Heart left ventricle (tissue), 16 donors: ENCODE data around the gene TSPAN32. TPM values are rescaled to one million over a fixed set of nuclear protein-coding genes. Genes with fewer than 3 reads are reported as not detected.

ENCODE experiments used
- ATAC-seq, 4 donors: fragments of 200-7000 bp; cut with Tn5 transposase; one replicate each; pipeline ENCODE4 v1.9.1; 2020 to 2022; ENCODE audit warnings: moderate library complexity in 4 of 4, mild to moderate bottlenecking in 3 of 4, moderate number of reproducible peaks in 1 of 4
- DNase-seq, 5 donors: peaks; one replicate each; pipeline ENCODE4 v3.0.0-alpha.2; 2020
- H3K27ac ChIP-seq, 12 donors: fragments of 200-600 bp; sonication (generic) in 4 of 12; one replicate each; pipeline versions ENCODE4 v1.5.0 to v1.8.0; 2016 to 2022; ENCODE audit warnings: mild to moderate bottlenecking in 2 of 12
- H3K27me3 ChIP-seq, 9 donors: fragments of 200-600 bp; sonication (generic) in 2 of 9; one replicate each; pipeline versions ENCODE4 v1.5.1 to v1.8.0; 2016 to 2022; ENCODE audit warnings: mild to moderate bottlenecking in 3 of 9
- H3K36me3 ChIP-seq, 9 donors: fragments of 200-600 bp; sonication (generic) in 2 of 9; one replicate each; pipeline versions ENCODE4 v1.5.0 to v1.8.0; 2018 to 2022; ENCODE audit warnings: mild to moderate bottlenecking in 2 of 9
- H3K4me1 ChIP-seq, 12 donors: fragments of 200-600 bp; sonication (generic) in 4 of 12; one replicate each; pipeline versions ENCODE4 v1.5.0 to v1.8.0; 2016 to 2022; ENCODE audit warnings: mild to moderate bottlenecking in 3 of 12
- H3K4me3 ChIP-seq, 12 donors: fragments of 200-600 bp; sonication (generic) in 4 of 12; one replicate each; pipeline versions ENCODE4 v1.5.0 to v1.8.0; 2017 to 2022; ENCODE audit warnings: mild to moderate bottlenecking in 9 of 12, moderate library complexity in 4 of 12
- H3K9me3 ChIP-seq, 12 donors: fragments of 200-600 bp; sonication (generic) in 4 of 12; one replicate each; pipeline versions ENCODE4 v1.5.0 to v1.8.0; 2016 to 2022; ENCODE audit warnings: mild to moderate bottlenecking in 1 of 12
- POLR2A ChIP-seq, 2 donors: fragments of 450-650 bp; IDR thresholded peaks; one replicate each; pipeline ENCODE4 v1.6.1; 2017; ENCODE audit warnings: antibody characterized with exemption in 2 of 2, mild to moderate bottlenecking in 2 of 2, moderate library complexity in 2 of 2
- WGBS, 4 donors: extraction: QIAGEN DNeasy Blood & Tissue Kit in 2 of 4; methylation state at CpG; one replicate each; pipeline versions ENCODE4 v1.1.5 to v1.1.7; 2013 to 2018; 5-methylcytosine and 5-hydroxymethylcytosine counted together
- intact Hi-C, 10 donors: fragments of 100-400 bp; cut with DNase I; formaldehyde crosslinking; loops; one replicate each; pipeline versions ENCODE4 v1.11.1 to v1.14.2; 2022
- polyA plus RNA-seq, 2 donors: library from polyadenylated mRNA; stranded (reverse); fragments of 200-250 nt; gene quantifications; one replicate each; pipeline ENCODE4 v1.2.3, GENCODE V29; 2013
- total RNA-seq, 9 donors: library from RNA; depleted of rRNA in 2 of 9; stranded (reverse); fragments of >200 nt in 2 of 9; fragmentation: NEBNext Ultra II Directional in 3 of 9; extraction: Animal tissue kit (Norgen Biotek cat#: 25700) in 3 of 9; gene quantifications; one replicate each; pipeline versions ENCODE4 v1.1.0 to v1.2.4, GENCODE V29; 2016 to 2023
- TF ChIP-seq, protein P1 (sequence below), 12 donors: fragments of 200-600 bp; sonication (generic) in 4 of 12; IDR thresholded peaks; one replicate each; pipeline versions ENCODE4 v1.5.0 to v1.8.0; 2018 to 2022; ENCODE audit warnings: antibody characterized with exemption in 12 of 12, mild to moderate bottlenecking in 5 of 12
- donor health status: ischemic (EF 13 %, LVEDD 7.1; RV severe dilation, severe dysfunction).
- donor health status: healthy with polysubstance abuse.
- donor health status: DM: no; HTN: yes; CAD: no.
- donor health status: DM: no; HTN: no; CAD: no.
- donor health status: ischemic (EF 25% LVEDD 6.9; RV normal size, moderate dysfunction).
- donor health status: ischemic (EF 25% LVEDD 5.7; RV mildly dilated, moderate dysfunction).
- donor health status: healthy.
- donor health status: DM: yes; HTN: yes; CAD: no.
- donor health status: ischemic (EF 35%, LVEDD 5.7; RV mildly dilated, moderate dysfunction).
- donor health status: nonischemic (EF 11% LVEDD 7.7; RV severe dilation, severe dysfunction).
- donor health status: DM: yes; HTN: yes; CAD: no.
- donor health status: PGD.
- donor health status: ischemic (EF 29% LVEDD 5.4; RV normal size, mild dysfunction).
- donor health status: nonischemic (EF 23%, LVEDD 6.1; RV moderate dilation, normal function).

TSPAN32 gene
- total and polyA plus RNA-seq, 11 donors, result 3.5 to 29.5 (median 18.0) TPM

DNA sequence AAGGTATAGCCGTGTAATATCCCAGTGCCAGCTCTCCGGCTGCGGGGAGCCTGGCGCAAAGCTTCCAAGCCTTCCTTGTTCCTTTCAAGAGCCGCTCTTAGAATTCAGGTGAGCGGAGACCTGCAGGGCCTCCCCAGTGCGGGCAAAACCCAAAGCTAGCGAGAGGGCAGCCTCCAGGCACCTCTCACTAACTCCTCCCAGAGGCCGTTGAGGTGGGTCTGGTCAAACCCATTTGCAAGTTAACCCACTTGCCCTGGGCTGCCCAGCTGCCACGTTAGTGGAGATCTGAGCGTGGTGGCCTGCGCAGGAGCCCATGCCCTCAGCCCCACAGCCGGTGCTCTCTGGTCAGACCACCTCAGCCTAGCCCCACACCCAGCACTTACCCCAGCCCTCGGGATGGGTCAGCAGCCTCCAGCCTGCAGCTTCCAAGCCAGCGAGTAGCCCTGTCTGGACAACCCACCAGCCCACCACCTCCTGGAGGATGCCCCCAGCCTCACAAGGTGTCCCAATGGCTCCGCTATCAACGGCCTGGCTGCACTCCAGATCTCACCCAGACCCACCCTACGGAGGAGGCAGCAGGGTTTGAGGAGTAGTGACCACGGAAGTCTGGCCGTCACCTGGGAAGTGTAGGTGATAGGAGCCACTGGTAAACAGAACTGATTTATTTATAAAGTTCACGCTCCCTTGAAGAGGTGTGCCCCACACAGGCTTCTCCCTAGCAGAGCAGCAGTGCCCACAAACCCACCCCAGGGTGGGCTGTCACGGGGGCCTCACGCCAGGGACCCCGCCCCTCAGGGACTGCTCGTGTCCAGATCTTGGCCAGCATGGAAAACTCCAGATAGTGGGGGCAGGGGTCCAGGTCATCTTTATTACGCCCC lies 33.7 kb upstream of the TSPAN32 start:
- intact Hi-C loops, result no loop called here
- no peaks in the 10 kb centered on the region for H3K9me3 ChIP-seq
- H3K4me1 ChIP-seq, result peaks cover 0 to 51% (median 12%) of the 10 kb centered on the region in 12 donors
- no peaks in the 10 kb centered on the region for H3K36me3 ChIP-seq
- ATAC-seq (no peak), DNase-seq (no peak)
- H3K27me3 ChIP-seq, result peaks cover 34 to 53% (median 44%) of the 10 kb centered on the region in 9 donors
- TF ChIP-seq, protein P1, sequence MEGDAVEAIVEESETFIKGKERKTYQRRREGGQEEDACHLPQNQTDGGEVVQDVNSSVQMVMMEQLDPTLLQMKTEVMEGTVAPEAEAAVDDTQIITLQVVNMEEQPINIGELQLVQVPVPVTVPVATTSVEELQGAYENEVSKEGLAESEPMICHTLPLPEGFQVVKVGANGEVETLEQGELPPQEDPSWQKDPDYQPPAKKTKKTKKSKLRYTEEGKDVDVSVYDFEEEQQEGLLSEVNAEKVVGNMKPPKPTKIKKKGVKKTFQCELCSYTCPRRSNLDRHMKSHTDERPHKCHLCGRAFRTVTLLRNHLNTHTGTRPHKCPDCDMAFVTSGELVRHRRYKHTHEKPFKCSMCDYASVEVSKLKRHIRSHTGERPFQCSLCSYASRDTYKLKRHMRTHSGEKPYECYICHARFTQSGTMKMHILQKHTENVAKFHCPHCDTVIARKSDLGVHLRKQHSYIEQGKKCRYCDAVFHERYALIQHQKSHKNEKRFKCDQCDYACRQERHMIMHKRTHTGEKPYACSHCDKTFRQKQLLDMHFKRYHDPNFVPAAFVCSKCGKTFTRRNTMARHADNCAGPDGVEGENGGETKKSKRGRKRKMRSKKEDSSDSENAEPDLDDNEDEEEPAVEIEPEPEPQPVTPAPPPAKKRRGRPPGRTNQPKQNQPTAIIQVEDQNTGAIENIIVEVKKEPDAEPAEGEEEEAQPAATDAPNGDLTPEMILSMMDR (IDR thresholded peaks at IDR 0.05), result no peak
- TF ChIP-seq POLR2A (IDR thresholded peaks at IDR 0.05), result no peak
- peak overlapping the region in 4 of 12 donors; percentile 16 to 59 (median 34) for H3K4me3 ChIP-seq
- peak overlapping the region in 1 of 12 donors; percentile 89 for H3K27ac ChIP-seq
- 62 to 80% (median 70%) methylated on average over 10 to 26 of the region's 26 CpGs for WGBS, 4 donors

GRCh38 chr11:2268729-2269600 lies 32.8 kb upstream of the TSPAN32 start:
- no peaks in the 10 kb centered on the region for H3K9me3 ChIP-seq
- peaks cover 34 to 55% (median 44%) of the 10 kb centered on the region in 9 donors for H3K27me3 ChIP-seq
- TF ChIP-seq, protein P1 (IDR thresholded peaks at IDR 0.05), result no peak
- no peak for TF ChIP-seq POLR2A (IDR thresholded peaks at IDR 0.05)
- WGBS, 4 donors, result 1 to 2% (median 1%) methylated on average over 29 to 89 of the region's 89 CpGs
- peak overlapping the region in 2 of 12 donors; percentile 22 to 89 for H3K27ac ChIP-seq
- intact Hi-C loops, result no loop called here
- H3K4me3 ChIP-seq, result peak overlapping the region; percentile 16 to 59 (median 43)
- H3K4me1 ChIP-seq, result peaks cover 0 to 51% (median 12%) of the 10 kb centered on the region in 12 donors
- no peaks in the 10 kb centered on the region for H3K36me3 ChIP-seq
- ATAC-seq (peak in 2 of 4 donors; percentile 41 to 49), DNase-seq (peak in 4 of 5 donors; percentile 48 to 82 (median 54))

DNA sequence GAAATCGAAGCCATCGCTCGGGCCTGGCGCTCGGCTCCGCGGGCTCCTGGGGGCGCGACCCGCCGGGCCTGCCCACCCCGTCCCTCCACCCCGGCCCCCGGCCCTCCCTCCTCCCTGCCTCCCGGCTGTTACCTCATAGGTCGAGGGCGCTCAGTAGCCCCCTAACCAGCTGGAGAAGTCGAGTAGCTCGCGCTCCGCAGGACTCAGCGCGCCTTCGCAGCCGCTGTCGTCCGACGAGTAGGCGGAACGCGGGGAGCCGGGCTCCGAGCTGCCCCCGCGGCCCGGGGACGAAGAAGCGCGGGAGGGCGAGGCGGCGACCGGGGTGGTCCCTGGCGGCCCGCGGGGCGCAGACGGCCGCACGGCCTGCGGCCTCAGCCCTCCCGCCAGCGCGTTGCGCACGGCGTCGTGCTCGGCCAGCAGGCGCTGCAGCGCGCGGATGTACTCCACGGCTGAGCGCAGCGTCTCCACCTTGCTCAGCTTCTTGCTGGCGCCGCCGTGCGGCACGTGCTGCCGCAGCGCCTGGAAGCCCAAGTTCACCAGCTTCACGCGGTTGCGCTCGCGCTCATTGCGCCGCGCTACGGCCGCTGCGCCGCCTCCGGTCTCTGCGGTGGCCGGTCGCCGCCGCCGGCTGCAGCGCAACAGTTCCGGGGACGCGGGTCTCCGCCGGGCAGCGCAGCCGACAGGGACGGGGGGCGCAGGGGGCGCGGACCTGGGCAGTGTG lies 32.1 kb upstream of the TSPAN32 start:
- WGBS, 4 donors, result 1 to 3% (median 1%) methylated on average over 31 to 104 of the region's 104 CpGs
- DNase-seq, result peak in 4 of 5 donors; percentile 48 to 83 (median 58)

More for the DNA sequence above, 32.1 kb upstream of the TSPAN32 start:
- Histone ChIP-seq H3K27me3 (peaks cover 34 to 58% (median 44%) of the 10 kb centered on the region in 9 donors), H3K27ac (peak overlapping the region in 2 of 12 donors; percentile 17 to 89), H3K4me3 (peak overlapping the region; percentile 16 to 59 (median 43)), H3K36me3 (no peaks in the 10 kb centered on the region), H3K4me1 (peaks cover 0 to 49% (median 12%) of the 10 kb centered on the region in 12 donors), H3K9me3 (no peaks in the 10 kb centered on the region)
- no peak for TF ChIP-seq POLR2A (IDR thresholded peaks at IDR 0.05)
- TF ChIP-seq, protein P1 (IDR thresholded peaks at IDR 0.05), result peak in 3 of 12 donors; percentile 8 to 35 (median 16)
- intact Hi-C loops, result no loop called here
- peak in 3 of 4 donors; percentile 53 to 72 (median 60) for ATAC-seq
